Gastrocnemius medialis (tissue), 4 donors: Measurements from ENCODE around the gene ZBTB46. TPM values are rescaled to one million over a fixed set of nuclear protein-coding genes. Genes with fewer than 3 reads are reported as not detected.

Experiments
- ATAC-seq, 2 donors: fragments of 150-250 bp; one replicate each; pipeline ENCODE4 v1.9.1; 2016
- DNase-seq, 2 donors: peaks; one replicate each; pipeline ENCODE4 v3.0.0-alpha.2; 2019
- H3K27ac ChIP-seq, 4 donors: fragments of 200-600 bp; sonication (generic); 1 replicate in 1 of 4; 2 replicates in 3 of 4; pipeline ENCODE4 v1.5.1; 2016 to 2018; ENCODE audit warnings: mild to moderate bottlenecking in 2 of 4, moderate library complexity in 1 of 4
- H3K27me3 ChIP-seq, 3 donors: fragments of 200-600 bp; sonication (generic) in 2 of 3; 1 replicate in 1 of 3; 2 replicates in 2 of 3; pipeline versions ENCODE4 v1.5.1 to v1.6.0; 2016 to 2019; ENCODE audit warnings: mild to moderate bottlenecking in 1 of 3, moderate library complexity in 1 of 3
- H3K36me3 ChIP-seq, 2 donors: fragments of 200-600 bp; sonication (generic) in 1 of 2; one replicate each; pipeline ENCODE4 v1.5.1; 2017 to 2018
- H3K4me1 ChIP-seq, 2 donors: fragments of 200-600 bp; sonication (generic) in 1 of 2; one replicate each; pipeline ENCODE4 v1.5.1; 2016 to 2017; ENCODE audit warnings: mild to moderate bottlenecking in 2 of 2
- H3K4me3 ChIP-seq, 4 donors: fragments of 200-600 bp; sonication (generic) in 3 of 4; 1 replicate in 1 of 4; 2 replicates in 3 of 4; pipeline ENCODE4 v1.5.1; 2016 to 2019; ENCODE audit warnings: mild to moderate bottlenecking in 2 of 4
- H3K9me3 ChIP-seq, 3 donors: fragments of 200-600 bp; sonication (generic) in 2 of 3; 1 replicate in 1 of 3; 2 replicates in 2 of 3; pipeline ENCODE4 v1.5.1; 2016 to 2019
- CTCF ChIP-seq, 5 experiments: fragments of 450-650 bp in 3 of 5; fragments of 200-600 bp in 2 of 5; sonication (generic) in 2 of 5; IDR thresholded peaks in 4 of 5; conservative IDR thresholded peaks in 1 of 5; 1 replicate in 4 of 5; 2 replicates in 1 of 5; pipeline ENCODE4 v1.5.1; 2016 to 2019; ENCODE audit warnings: antibody characterized with exemption in 5 of 5, mild to moderate bottlenecking in 3 of 5, moderate library complexity in 3 of 5
- POLR2A ChIP-seq, 2 donors: fragments of 450-650 bp; IDR thresholded peaks; one replicate each; pipeline ENCODE4 v1.6.1; 2017; ENCODE audit warnings: antibody characterized with exemption in 2 of 2, mild to moderate bottlenecking in 2 of 2, moderate library complexity in 2 of 2
- in situ Hi-C, 4 donors: fragments of 200-750 bp; cut with MboI; loops; one replicate each; pipeline versions ENCODE4 v1.15.0 to v1.8.0; 2017; ENCODE audit warnings: low sequenced_read_pairs in 4 of 4
- intact Hi-C: fragments of 100-400 bp; cut with DNase I; formaldehyde crosslinking; loops from one replicate; pipeline ENCODE4 v1.15.1; 2023; ENCODE audit warnings: low total_unique reads
- total RNA-seq, 4 donors: library from RNA; depleted of rRNA; stranded (reverse); fragments of >200 nt; gene quantifications; one replicate each; pipeline versions ENCODE4 v1.1.0 to v1.2.3, GENCODE V29; 2016

ZBTB46 gene
- total RNA-seq, 4 donors from 2014 or later: 4.3 to 7.1 (median 5.6) TPM

GRCh38 chr20:63839620-63840019 lies 8.6 kb upstream of the ZBTB46 start:
- no peak for TF ChIP-seq CTCF (IDR thresholded peaks at IDR 0.05 in 4 of 5, conservative IDR thresholded peaks at IDR 0.05 in 1 of 5)
- TF ChIP-seq POLR2A (IDR thresholded peaks at IDR 0.05): no peak
- Histone ChIP-seq H3K4me3 (no peak overlapping the region), H3K9me3 (no peaks in the 10 kb centered on the region), H3K27me3 (no peaks in the 10 kb centered on the region), H3K27ac (no peak overlapping the region), H3K36me3 (no peaks in the 10 kb centered on the region), H3K4me1 (peaks cover under 1 to 6% of the 10 kb centered on the region in 2 donors)
- ATAC-seq (no peak), DNase-seq (no peak)
- intact Hi-C loops (no loop called here), in situ Hi-C loops (no loop called here)

GRCh38 chr20:63837479-63837878 lies 6.4 kb upstream of the ZBTB46 start:
- H3K27ac ChIP-seq: no peak overlapping the region
- no peaks in the 10 kb centered on the region for H3K9me3 ChIP-seq
- no peaks in the 10 kb centered on the region for H3K27me3 ChIP-seq
- no peak overlapping the region for H3K4me3 ChIP-seq
- no peak for DNase-seq
- no peaks in the 10 kb centered on the region for H3K36me3 ChIP-seq
- in situ Hi-C loops (no loop called here), intact Hi-C loops (no loop called here)
- no peak for TF ChIP-seq POLR2A (IDR thresholded peaks at IDR 0.05)
- TF ChIP-seq CTCF (IDR thresholded peaks at IDR 0.05 in 4 of 5, conservative IDR thresholded peaks at IDR 0.05 in 1 of 5): no peak
- ATAC-seq: no peak
- H3K4me1 ChIP-seq: peaks cover 3 to 14% of the 10 kb centered on the region in 2 donors

GRCh38 chr20:63836458-63837344 lies 5.6 kb upstream of the ZBTB46 start:
- Histone ChIP-seq H3K36me3 (no peaks in the 10 kb centered on the region), H3K4me1 (peaks cover 3 to 14% of the 10 kb centered on the region in 2 donors), H3K4me3 (no peak overlapping the region), H3K9me3 (no peaks in the 10 kb centered on the region), H3K27me3 (no peaks in the 10 kb centered on the region), H3K27ac (no peak overlapping the region)
- in situ Hi-C loops: no loop called here
- intact Hi-C loops: no loop called here
- TF ChIP-seq CTCF (IDR thresholded peaks at IDR 0.05 in 4 of 5, conservative IDR thresholded peaks at IDR 0.05 in 1 of 5): no peak
- TF ChIP-seq POLR2A (IDR thresholded peaks at IDR 0.05): no peak
- DNase-seq (no peak), ATAC-seq (no peak)

GRCh38 chr20:63835021-63835858 lies 4.2 kb upstream of the ZBTB46 start:
- peaks cover 3 to 14% of the 10 kb centered on the region in 2 donors for H3K4me1 ChIP-seq
- no peak for TF ChIP-seq POLR2A (IDR thresholded peaks at IDR 0.05)
- no peak for TF ChIP-seq CTCF (IDR thresholded peaks at IDR 0.05 in 4 of 5, conservative IDR thresholded peaks at IDR 0.05 in 1 of 5)
- H3K27me3 ChIP-seq: no peaks in the 10 kb centered on the region
- in situ Hi-C loops (no loop called here), intact Hi-C loops (no loop called here)
- H3K4me3 ChIP-seq: no peak overlapping the region
- H3K36me3 ChIP-seq: no peaks in the 10 kb centered on the region
- H3K9me3 ChIP-seq: no peaks in the 10 kb centered on the region
- H3K27ac ChIP-seq: peak overlapping the region; percentile 4 to 67 (median 54)
- ATAC-seq (peak; percentile 64 to 67), DNase-seq (peak; percentile 77 to 86)
